ENCODE results near the gene NR3C2.
"Not testable (repeated sequence)": the region's sequence is repeated elsewhere in the genome, so short reads cannot be mapped to it uniquely, and the experiment has no call there.

The NR3C2 gene

GRCh38 chr4:148093065-148093464, 349.1 kb downstream of the NR3C2 start:
- DNase-seq (ENCODE audit: low read depth in 2 of 2) = no peak
- TF ChIP-seq, protein P1, sequence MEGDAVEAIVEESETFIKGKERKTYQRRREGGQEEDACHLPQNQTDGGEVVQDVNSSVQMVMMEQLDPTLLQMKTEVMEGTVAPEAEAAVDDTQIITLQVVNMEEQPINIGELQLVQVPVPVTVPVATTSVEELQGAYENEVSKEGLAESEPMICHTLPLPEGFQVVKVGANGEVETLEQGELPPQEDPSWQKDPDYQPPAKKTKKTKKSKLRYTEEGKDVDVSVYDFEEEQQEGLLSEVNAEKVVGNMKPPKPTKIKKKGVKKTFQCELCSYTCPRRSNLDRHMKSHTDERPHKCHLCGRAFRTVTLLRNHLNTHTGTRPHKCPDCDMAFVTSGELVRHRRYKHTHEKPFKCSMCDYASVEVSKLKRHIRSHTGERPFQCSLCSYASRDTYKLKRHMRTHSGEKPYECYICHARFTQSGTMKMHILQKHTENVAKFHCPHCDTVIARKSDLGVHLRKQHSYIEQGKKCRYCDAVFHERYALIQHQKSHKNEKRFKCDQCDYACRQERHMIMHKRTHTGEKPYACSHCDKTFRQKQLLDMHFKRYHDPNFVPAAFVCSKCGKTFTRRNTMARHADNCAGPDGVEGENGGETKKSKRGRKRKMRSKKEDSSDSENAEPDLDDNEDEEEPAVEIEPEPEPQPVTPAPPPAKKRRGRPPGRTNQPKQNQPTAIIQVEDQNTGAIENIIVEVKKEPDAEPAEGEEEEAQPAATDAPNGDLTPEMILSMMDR (IDR thresholded peaks at IDR 0.05; ENCODE audit: low read depth, low read length) = no peak
- H3K4me3 ChIP-seq (replicated peaks in 1 of 2; ENCODE audit: low read depth in 2 of 2, low read length in 2 of 2) = no peak overlapping the region

GRCh38 chr4:148092316-148093014, 349.7 kb downstream of the NR3C2 start:
- TF ChIP-seq, protein P1 (IDR thresholded peaks at IDR 0.05; ENCODE audit: low read depth, low read length) = no peak
- H3K4me3 ChIP-seq (replicated peaks in 1 of 2; ENCODE audit: low read depth in 2 of 2, low read length in 2 of 2) = no peak overlapping the region
- no peak for DNase-seq (ENCODE audit: low read depth in 2 of 2)

DNA sequence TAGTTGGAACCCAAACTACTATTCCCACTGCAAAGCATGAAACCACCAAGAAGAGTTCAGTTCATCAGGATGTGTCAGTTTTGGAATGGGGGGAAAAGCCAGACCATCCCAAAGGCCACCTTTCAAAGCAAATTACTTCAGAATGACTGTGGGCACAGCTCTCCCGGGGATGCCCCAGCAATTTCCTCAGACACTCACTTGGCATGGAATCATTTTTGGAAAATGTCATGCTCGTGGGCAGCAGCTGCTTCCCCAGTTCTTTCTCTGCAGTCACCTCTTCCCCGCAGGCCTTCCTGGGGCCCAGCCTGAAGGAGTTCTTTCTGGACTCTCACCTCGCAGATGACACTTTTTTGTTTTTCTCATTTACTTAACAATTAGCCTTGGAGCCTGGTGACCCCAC, 350.3 kb downstream of the NR3C2 start:
- TF ChIP-seq, protein P1 (IDR thresholded peaks at IDR 0.05; ENCODE audit: low read depth, low read length) = no peak
- DNase-seq (ENCODE audit: low read depth in 2 of 2) = no peak
- no peak overlapping the region for H3K4me3 ChIP-seq (replicated peaks in 1 of 2; ENCODE audit: low read depth in 2 of 2, low read length in 2 of 2)

- no peak for DNase-seq (ENCODE audit: low read depth in 2 of 2)
- TF ChIP-seq, protein P1 (IDR thresholded peaks at IDR 0.05; ENCODE audit: low read depth, low read length) = no peak
- no peak overlapping the region for H3K4me3 ChIP-seq (replicated peaks in 1 of 2; ENCODE audit: low read depth in 2 of 2, low read length in 2 of 2)
These were observed 351.4 kb downstream of the NR3C2 start for GRCh38 chr4:148090503-148091476.

DNA sequence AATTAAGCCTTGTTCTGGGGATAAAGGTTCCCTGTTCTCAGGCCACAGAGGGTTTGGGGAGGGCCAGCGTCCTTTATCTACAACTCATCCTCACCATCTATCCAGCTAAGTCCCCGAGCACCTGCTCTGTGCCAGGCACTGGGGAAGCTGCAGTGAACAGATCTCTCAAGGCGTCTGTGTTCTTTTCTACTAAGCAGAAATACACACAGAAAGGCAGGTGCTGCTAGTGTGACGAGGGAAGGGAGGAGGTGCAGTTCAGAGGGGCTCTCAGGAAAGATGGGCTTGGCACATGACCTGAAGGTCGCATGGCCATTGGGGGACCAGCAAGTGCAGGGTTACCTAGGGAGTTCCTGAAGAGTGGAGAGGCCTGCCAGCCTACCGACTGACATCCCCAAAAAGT, 352.2 kb downstream of the NR3C2 start:
- TF ChIP-seq, protein P1 (IDR thresholded peaks at IDR 0.05; ENCODE audit: low read depth, low read length) = no peak
- no peak for DNase-seq (ENCODE audit: low read depth in 2 of 2)
- H3K4me3 ChIP-seq (replicated peaks in 1 of 2; ENCODE audit: low read depth in 2 of 2, low read length in 2 of 2) = no peak overlapping the region

DNA sequence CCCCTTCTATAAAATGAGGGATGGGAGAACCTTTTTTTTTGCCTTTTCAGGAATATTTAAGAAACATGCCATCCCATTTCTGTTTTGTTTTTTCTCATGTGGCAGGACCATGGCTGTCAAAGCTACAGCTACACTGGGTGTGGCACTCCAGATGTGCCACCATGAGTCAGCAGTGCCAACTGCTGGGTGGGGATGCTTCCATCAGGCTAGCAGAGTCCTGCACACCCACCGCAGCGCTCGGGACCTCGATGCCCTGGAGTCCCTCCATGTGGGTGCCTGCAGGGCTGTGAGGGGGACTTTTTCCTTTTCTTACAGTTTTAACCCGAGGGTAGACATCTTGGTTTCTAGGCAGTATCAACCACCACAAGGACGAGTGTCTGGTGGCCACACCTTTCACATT, 352.6 kb downstream of the NR3C2 start:
- no peak for DNase-seq (ENCODE audit: low read depth in 2 of 2)
- TF ChIP-seq, protein P1 (IDR thresholded peaks at IDR 0.05; ENCODE audit: low read depth, low read length) = no peak
- H3K4me3 ChIP-seq (replicated peaks in 1 of 2; ENCODE audit: low read depth in 2 of 2, low read length in 2 of 2) = no peak overlapping the region

GRCh38 chr4:148083073-148083472, 359.1 kb downstream of the NR3C2 start:
- not testable (repeated sequence) for DNase-seq (ENCODE audit: low read depth in 2 of 2)

More at GRCh38 chr4:148083073-148083472, 359.1 kb downstream of the NR3C2 start:
- H3K4me3 ChIP-seq (replicated peaks in 1 of 2; ENCODE audit: low read depth in 2 of 2, low read length in 2 of 2) = not testable (repeated sequence)
